ES-I3 (cell line): ENCODE results near the gene KIR3DL1.
"Not testable (repeated sequence)": the region's sequence is repeated elsewhere in the genome, so short reads cannot be mapped to it uniquely, and the experiment has no call there.

ENCODE experiments used
- H3K36me3 ChIP-seq: 2 replicates; pipeline ENCODE4 v1.6.1; 2013; ENCODE audit warnings: mild to moderate bottlenecking, low read length, control low read depth, moderate library complexity; ENCODE audit not compliant: insufficient read depth
- H3K4me1 ChIP-seq: 2 replicates; pipeline ENCODE4 v1.6.1; 2013; ENCODE audit warnings: mild to moderate bottlenecking, control low read depth, low read length; ENCODE audit not compliant: insufficient read depth
- H3K9ac ChIP-seq: 2 replicates; pipeline ENCODE4 v1.6.1; 2013; ENCODE audit warnings: low read depth, mild to moderate bottlenecking, low read length, moderate library complexity
- H3K9me3 ChIP-seq: 2 replicates; pipeline ENCODE4 v1.6.1; 2013; ENCODE audit warnings: mild to moderate bottlenecking, low read length, moderate library complexity; ENCODE audit not compliant: control insufficient read depth, insufficient read depth

Gene KIR3DL1

DNA sequence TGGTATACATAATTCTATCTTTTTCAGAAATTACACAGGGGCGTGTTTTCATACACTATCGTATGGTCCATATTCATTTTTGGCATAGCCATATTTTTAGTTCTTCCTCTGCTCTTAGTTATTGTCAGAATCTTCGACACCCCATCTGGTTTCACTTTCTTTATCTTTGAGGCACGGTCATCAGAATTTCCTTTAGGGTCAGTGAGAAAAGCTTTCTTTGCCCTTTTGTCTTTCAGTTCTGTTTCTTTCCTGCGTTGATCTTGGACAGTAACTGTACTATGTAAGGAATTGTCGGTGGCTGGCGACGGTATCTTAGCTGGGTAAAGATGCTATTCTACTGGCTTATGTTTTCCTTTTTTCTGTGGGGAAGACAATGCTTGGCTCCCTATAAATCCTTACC is 23.5 kb upstream of the KIR3DL1 start:
- Histone ChIP-seq H3K4me1 (no peaks in the 10 kb centered on the region), H3K9me3 (no peaks in the 10 kb centered on the region), H3K9ac (no peak overlapping the region), H3K36me3 (no peaks in the 10 kb centered on the region)

DNA sequence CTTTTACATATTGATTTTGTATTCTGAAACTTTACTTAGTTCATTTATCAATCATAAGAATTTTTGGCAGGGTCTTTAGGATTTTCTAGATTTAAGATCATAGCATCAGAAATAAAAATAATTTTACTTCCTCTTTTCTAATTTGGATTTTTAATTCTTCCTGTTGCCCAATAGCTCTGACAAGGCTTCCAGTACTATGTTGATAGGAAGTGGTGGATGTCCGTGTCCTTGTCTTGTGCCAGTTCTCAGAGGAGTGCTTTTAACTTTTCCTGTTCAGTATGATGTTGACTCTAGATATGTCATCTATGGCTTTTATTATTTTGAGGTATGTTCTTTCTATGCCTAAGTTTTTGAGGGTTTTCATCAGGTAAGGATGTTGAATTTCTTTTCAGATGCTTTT is 20.5 kb upstream of the KIR3DL1 start:
- Histone ChIP-seq H3K36me3 (no peaks in the 10 kb centered on the region), H3K9ac (no peak overlapping the region), H3K9me3 (no peaks in the 10 kb centered on the region), H3K4me1 (no peaks in the 10 kb centered on the region)

- Histone ChIP-seq H3K9me3 (no peaks in the 10 kb centered on the region), H3K36me3 (no peaks in the 10 kb centered on the region), H3K9ac (no peak within 1 kb of the TSS), H3K4me1 (no peaks in the 10 kb centered on the region)
Measured at GRCh38 chr19:54803410-54803809, 12.9 kb upstream of the KIR3DL1 start, which contains the start of gene KIR2DL4. TSS of gene KIR2DL4 (plus strand) at chr19:54803610. CDS start at chr19:54803652, 42 bp downstream.

DNA sequence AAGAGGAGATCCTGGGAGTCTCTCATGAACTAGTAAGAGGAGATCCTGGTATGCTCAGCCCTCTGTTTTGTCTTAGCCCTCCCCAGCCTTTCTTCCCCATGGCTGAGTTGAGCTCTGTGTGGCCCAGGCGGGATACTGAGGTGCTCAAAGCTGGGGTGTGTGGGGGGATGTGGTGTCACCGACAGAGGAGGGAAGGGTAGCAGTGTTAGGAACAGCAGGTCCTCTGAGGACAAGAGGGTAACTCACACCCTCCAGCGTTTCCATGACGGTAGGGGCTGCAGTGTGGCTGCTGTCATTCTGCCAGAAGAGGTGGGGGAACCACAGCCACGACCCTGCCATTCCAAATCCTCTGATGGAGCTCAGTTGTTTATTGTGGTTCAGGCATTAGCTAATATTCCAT is 12.2 kb upstream of the KIR3DL1 start:
- Histone ChIP-seq H3K4me1 (no peaks in the 10 kb centered on the region), H3K9ac (no peak overlapping the region), H3K36me3 (no peaks in the 10 kb centered on the region), H3K9me3 (no peaks in the 10 kb centered on the region)

DNA sequence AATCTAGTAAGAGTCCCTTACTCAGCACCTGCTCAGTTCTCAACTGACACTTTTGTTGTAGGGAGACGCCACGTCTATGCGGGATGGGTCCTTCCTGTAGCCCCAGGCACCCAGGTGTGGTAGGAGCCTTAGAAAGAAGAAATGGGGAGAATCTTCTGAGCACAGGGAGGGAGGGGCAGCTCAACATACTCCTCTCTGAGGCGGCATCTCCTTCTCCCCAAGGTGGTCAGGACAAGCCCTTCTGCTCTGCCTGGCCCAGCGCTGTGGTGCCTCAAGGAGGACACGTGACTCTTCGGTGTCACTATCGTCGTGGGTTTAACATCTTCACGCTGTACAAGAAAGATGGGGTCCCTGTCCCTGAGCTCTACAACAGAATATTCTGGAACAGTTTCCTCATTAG is 11.7 kb upstream of the KIR3DL1 start:
- H3K36me3 ChIP-seq: no peaks in the 10 kb centered on the region
- H3K9ac ChIP-seq: no peak overlapping the region
- H3K4me1 ChIP-seq: no peaks in the 10 kb centered on the region
- no peaks in the 10 kb centered on the region for H3K9me3 ChIP-seq

DNA sequence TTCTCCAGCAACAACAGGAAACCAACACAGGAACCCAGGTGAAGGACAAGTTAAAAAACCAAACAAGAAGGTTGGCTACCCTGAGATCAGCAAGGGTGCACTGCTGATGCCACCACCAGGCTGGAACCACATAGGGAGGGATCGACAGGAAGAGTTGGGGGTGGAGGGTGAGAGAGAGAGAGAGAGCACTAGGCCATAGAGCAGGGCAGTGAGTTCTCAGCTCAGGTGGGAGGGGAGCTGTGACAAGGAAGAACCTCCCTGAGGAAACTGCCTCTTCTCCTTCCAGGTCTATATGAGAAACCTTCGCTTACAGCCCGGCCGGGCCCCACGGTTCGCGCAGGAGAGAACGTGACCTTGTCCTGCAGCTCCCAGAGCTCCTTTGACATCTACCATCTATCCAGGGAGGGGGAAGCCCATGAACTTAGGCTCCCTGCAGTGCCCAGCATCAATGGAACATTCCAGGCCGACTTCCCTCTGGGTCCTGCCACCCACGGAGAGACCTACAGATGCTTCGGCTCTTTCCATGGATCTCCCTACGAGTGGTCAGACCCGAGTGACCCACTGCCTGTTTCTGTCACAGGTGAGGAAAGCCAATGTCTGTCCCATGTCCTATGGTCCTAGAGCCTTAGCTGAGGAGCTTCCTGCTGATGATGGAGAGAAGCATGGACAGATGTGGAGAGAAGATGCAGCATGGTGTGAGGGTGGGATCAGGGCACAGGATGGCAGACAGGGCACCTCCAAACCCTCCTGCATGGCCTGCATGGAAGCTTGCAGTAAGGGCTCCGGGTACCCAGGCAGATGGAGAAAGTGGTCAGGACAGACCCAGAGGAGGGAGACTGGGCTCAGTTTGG is 10.4 kb upstream of the KIR3DL1 start:
- Histone ChIP-seq H3K9ac (no peak overlapping the region), H3K9me3 (no peaks in the 10 kb centered on the region), H3K4me1 (no peaks in the 10 kb centered on the region), H3K36me3 (no peaks in the 10 kb centered on the region)

DNA sequence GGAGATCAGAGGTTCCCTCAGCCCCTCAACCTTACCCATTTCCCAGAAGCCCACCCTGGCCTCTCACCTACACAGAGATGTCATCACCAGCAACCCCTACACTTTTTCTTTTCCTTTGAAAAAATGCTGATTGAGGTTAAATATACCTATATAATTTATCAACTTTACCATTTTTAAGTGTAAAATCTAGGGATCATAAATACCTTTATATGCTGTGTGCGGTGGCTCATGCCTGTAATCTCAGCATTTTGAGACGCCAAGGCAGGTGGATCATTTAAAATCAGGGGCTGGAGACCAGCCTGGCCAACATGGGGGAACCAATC is 9.8 kb upstream of the KIR3DL1 start:
- no peaks in the 10 kb centered on the region for H3K36me3 ChIP-seq
- no peaks in the 10 kb centered on the region for H3K9me3 ChIP-seq
- H3K4me1 ChIP-seq: no peaks in the 10 kb centered on the region
- H3K9ac ChIP-seq: no peak overlapping the region

GRCh38 chr19:54814571-54814970 is 1.7 kb upstream of the KIR3DL1 start:
- not testable (repeated sequence) for H3K9me3 ChIP-seq, H3K4me1 ChIP-seq, H3K9ac ChIP-seq, H3K36me3 ChIP-seq

- no peaks in the 10 kb centered on the region for H3K36me3 ChIP-seq
- H3K4me1 ChIP-seq: no peaks in the 10 kb centered on the region
- no peaks in the 10 kb centered on the region for H3K9me3 ChIP-seq
- H3K9ac ChIP-seq: no peak overlapping the region
Measured at GRCh38 chr19:54817670-54818536, 1.6 kb downstream of the KIR3DL1 start.

DNA sequence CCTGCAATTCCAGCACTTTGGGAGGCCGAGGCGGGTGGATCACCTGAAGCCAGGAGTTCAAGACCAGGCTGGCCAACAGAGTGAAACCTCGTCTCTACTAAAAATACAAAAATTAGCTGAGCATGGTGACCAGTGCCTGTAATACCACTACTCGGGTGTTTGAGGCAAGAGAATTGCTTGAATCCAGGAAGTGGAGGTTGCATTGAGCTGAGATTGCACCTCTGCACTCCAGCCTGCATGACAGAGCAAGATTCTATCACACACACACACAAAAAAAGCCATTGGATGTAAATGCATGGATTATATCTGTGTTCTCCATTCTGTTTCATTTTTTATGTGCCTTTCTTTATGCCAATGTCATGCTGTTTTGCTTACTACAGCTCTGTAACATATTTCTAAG is 8.1 kb downstream of the KIR3DL1 start:
- not testable (repeated sequence) for H3K36me3 ChIP-seq, H3K9ac ChIP-seq, H3K9me3 ChIP-seq, H3K4me1 ChIP-seq

DNA sequence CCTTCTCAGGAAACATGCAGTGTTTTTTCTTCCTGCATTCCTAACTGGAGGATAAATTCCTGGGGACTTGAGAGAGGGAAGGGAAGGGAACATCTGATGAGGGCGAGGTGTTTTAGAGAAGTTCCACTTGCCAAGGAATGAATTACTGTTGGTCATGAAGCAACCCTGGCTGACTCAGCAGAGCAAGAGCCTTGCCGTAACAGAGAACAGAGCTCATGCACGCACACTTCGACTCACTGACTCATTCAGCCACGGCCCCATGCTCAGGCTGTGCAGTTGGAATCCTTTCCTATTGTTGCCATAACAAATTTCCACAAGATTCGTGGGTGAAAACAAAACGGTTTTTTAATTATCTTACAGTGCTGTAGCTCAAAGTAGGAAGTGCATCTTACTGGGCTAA is 9.1 kb downstream of the KIR3DL1 start:
- not testable (repeated sequence) for H3K36me3 ChIP-seq, H3K9me3 ChIP-seq, H3K4me1 ChIP-seq, H3K9ac ChIP-seq

DNA sequence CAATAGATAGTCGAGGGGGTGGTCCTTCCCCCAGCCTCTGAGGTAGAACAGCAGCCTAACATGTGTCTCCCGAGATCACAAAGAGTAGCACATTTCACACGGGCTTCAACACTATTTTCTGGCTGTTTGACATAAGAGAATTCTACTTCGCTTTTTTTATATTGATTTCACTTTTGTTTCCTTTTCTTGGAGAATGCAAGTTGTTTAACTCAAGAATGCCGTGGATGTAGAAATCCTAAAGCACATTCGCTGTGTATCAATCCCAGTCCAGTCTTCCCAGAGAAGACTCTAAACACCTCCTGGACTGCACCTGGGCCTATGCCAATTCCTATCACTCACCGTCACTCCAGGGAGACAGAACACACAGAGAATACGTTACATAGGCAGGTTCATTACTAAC is 11.8 kb downstream of the KIR3DL1 start:
- not testable (repeated sequence) for H3K9me3 ChIP-seq, H3K4me1 ChIP-seq

DNA sequence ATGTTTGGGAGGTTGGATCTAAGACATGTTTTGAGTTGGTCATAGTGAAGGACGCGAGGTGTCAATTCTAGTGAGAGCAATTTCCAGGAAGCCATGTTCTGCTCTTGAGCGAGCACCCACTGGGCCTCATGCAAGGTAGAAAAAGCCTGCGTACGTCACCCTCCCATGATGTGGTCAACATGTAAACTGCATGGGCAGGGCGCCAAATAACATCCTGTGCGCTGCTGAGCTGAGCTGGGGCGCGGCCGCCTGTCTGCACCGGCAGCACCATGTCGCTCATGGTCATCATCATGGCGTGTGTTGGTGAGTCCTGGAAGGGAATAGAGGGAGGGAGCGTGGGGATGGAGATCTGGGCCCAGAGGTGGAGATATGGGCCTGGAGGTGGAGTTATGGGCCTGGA is 16.2 kb downstream of the KIR3DL1 start, which contains the start of gene KIR2DS4:
Gene KIR2DS4, plus strand, starts transcription at position 181 of the 400 bp plus-strand sequence.
- not testable (repeated sequence) for H3K36me3 ChIP-seq, H3K9me3 ChIP-seq, H3K4me1 ChIP-seq, H3K9ac ChIP-seq

More for the DNA sequence above, 11.8 kb downstream of the KIR3DL1 start:
- H3K36me3 ChIP-seq, H3K9ac ChIP-seq: not testable (repeated sequence)

- not testable (repeated sequence) for H3K9me3 ChIP-seq, H3K9ac ChIP-seq, H3K4me1 ChIP-seq, H3K36me3 ChIP-seq
Measured at GRCh38 chr19:54835126-54835525, 18.9 kb downstream of the KIR3DL1 start.

GRCh38 chr19:54837522-54837921 is 21.3 kb downstream of the KIR3DL1 start:
- H3K9me3 ChIP-seq, H3K9ac ChIP-seq, H3K4me1 ChIP-seq, H3K36me3 ChIP-seq: not testable (repeated sequence)
